RWPE1 (cell line): Measurements from ENCODE around the gene PTGES2.

Source experiments
- CTCF ChIA-PET: fragments of 350-600 bp; sonication (Branson Sonifier 250); formaldehyde crosslinking; extraction: SDS; loops from one replicate; lab custom pipeline; 2021; lab: Yijun Ruan, JAX
- POLR2A ChIA-PET: fragments of 400-600 bp; formaldehyde crosslinking; extraction: SDS; loops from one replicate; lab custom pipeline; 2020; ENCODE audit warnings: antibody characterized with exemption; ENCODE audit not compliant: low non-redundant PET; lab: Yijun Ruan, JAX
- DNase-seq: peaks from one replicate; pipeline ENCODE4 v3.0.0; 2012; ENCODE audit warnings: low spot score
- H3K27ac ChIP-seq: fragments of 450-650 bp; 2 replicates; pipeline ENCODE4 v1.5.1; 2017
- CTCF ChIP-seq: fragments of 450-650 bp; conservative IDR thresholded peaks from 2 replicates; pipeline ENCODE4 v1.5.1; 2017; ENCODE audit warnings: low read depth, mild to moderate bottlenecking

The PTGES2 gene

GRCh38 chr9:128097543-128098296, 29.8 kb downstream of the PTGES2 start:
- TF ChIP-seq CTCF = no peak
- POLR2A ChIA-PET = interaction anchor here (0.6 kb wide), 1 partner anchor 128 kb away, joined by 3 read pairs; no protein-coding TSS in a partner anchor

GRCh38 chr9:128096616-128097536, 30.7 kb downstream of the PTGES2 start:
- H3K27ac ChIP-seq = peak overlapping the region; percentile 88
- no peak for DNase-seq
- ChIA-PET CTCF (interaction anchor here (1.3 to 7.9 kb wide), 2 partner anchors 12 to 18 kb away, joined by 3 to 55 read pairs; no protein-coding TSS in a partner anchor), POLR2A (no interaction called here)
- no peak for TF ChIP-seq CTCF

More at GRCh38 chr9:128097543-128098296, 29.8 kb downstream of the PTGES2 start:
- H3K27ac ChIP-seq = peak overlapping the region; percentile 88
- CTCF ChIA-PET = interaction anchor here (1.3 to 7.9 kb wide), 2 partner anchors 13 to 18 kb away, joined by 3 to 55 read pairs; no protein-coding TSS in a partner anchor
- DNase-seq = no peak

- TF ChIP-seq CTCF = no peak
- DNase-seq = no peak
- H3K27ac ChIP-seq = peak overlapping the region; percentile 98
- ChIA-PET POLR2A (interaction anchor here (0.6 kb wide), 1 partner anchor 30 kb away, joined by 7 read pairs; no protein-coding TSS in a partner anchor), CTCF (interaction anchor here (1.3 to 1.5 kb wide), 2 partner anchors 23 to 30 kb away, joined by 5 to 9 read pairs; no protein-coding TSS in a partner anchor)
Measured at GRCh38 chr9:128094950-128095544, 32.5 kb downstream of the PTGES2 start.

- ChIA-PET CTCF (interaction anchor here (0.7 to 1.5 kb wide), 4 partner anchors 23 to 152 kb away, joined by 3 to 9 read pairs (median 4); no protein-coding TSS in a partner anchor), POLR2A (interaction anchor here (0.6 kb wide), 1 partner anchor 30 kb away, joined by 7 read pairs; no protein-coding TSS in a partner anchor)
- H3K27ac ChIP-seq = peak overlapping the region; percentile 98
- TF ChIP-seq CTCF = no peak
- DNase-seq = peak; percentile 99
Measured at GRCh38 chr9:128094166-128094949, 33.2 kb downstream of the PTGES2 start.

GRCh38 chr9:128093011-128093410, 34.5 kb downstream of the PTGES2 start:
- ChIA-PET POLR2A (interaction anchor here (0.6 kb wide), 2 partner anchors 10 to 29 kb away, joined by 3 to 7 read pairs; no protein-coding TSS in a partner anchor), CTCF (interaction anchor here (0.8 to 1.4 kb wide), 4 partner anchors 8 to 41 kb away, joined by 3 to 12 read pairs (median 4); no protein-coding TSS in a partner anchor)
- H3K27ac ChIP-seq = peak overlapping the region; percentile 98

More at GRCh38 chr9:128093011-128093410, 34.5 kb downstream of the PTGES2 start:
- DNase-seq = no peak
- no peak for TF ChIP-seq CTCF
